Measurements from ENCODE around the gene CHD9NB. TPM values are rescaled to one million over a fixed set of nuclear protein-coding genes. Genes with fewer than 3 reads are reported as not detected.

Gene CHD9NB
- total RNA-seq, 1 donor from 2014 or later = 0.26 TPM

DNA sequence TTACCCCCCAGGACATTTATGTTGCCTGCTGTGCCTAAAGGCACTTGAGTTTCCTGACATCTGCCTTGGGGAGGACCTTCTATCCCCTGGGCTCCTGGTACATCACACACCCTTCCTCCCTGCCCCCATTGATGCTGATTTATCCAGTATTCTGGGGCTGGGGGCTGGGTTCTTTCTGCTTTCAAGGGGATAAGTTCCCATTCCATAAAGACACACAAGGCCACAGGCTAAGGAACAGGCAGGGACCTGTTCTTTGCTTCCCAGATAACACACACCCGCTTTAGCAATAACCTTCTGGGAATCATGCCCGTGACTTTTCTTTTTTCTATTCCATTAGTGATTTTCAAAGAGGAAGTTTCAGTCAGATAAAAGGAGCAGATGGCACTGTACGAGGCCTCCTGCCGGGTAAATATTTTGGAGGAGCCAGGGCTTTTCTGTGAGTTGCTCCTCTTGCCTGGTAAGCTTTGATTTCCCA, 32.7 kb upstream of the CHD9NB start:
- H3K27me3 ChIP-seq (ENCODE audit: control insufficient read depth, insufficient read depth, low read length) = no peaks in the 10 kb centered on the region
- no peak overlapping the region for H3K4me3 ChIP-seq (ENCODE audit: low read depth, low read length)
- TF ChIP-seq, protein P1, sequence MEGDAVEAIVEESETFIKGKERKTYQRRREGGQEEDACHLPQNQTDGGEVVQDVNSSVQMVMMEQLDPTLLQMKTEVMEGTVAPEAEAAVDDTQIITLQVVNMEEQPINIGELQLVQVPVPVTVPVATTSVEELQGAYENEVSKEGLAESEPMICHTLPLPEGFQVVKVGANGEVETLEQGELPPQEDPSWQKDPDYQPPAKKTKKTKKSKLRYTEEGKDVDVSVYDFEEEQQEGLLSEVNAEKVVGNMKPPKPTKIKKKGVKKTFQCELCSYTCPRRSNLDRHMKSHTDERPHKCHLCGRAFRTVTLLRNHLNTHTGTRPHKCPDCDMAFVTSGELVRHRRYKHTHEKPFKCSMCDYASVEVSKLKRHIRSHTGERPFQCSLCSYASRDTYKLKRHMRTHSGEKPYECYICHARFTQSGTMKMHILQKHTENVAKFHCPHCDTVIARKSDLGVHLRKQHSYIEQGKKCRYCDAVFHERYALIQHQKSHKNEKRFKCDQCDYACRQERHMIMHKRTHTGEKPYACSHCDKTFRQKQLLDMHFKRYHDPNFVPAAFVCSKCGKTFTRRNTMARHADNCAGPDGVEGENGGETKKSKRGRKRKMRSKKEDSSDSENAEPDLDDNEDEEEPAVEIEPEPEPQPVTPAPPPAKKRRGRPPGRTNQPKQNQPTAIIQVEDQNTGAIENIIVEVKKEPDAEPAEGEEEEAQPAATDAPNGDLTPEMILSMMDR (IDR thresholded peaks at IDR 0.05; ENCODE audit: insufficient read depth, low read length, severe bottlenecking) = no peak
- DNase-seq (ENCODE audit: low read depth) (peak; percentile 69), FAIRE-seq (no peak)
- no peaks in the 10 kb centered on the region for H3K36me3 ChIP-seq (ENCODE audit: control insufficient read depth, insufficient read depth, low read length)

DNA sequence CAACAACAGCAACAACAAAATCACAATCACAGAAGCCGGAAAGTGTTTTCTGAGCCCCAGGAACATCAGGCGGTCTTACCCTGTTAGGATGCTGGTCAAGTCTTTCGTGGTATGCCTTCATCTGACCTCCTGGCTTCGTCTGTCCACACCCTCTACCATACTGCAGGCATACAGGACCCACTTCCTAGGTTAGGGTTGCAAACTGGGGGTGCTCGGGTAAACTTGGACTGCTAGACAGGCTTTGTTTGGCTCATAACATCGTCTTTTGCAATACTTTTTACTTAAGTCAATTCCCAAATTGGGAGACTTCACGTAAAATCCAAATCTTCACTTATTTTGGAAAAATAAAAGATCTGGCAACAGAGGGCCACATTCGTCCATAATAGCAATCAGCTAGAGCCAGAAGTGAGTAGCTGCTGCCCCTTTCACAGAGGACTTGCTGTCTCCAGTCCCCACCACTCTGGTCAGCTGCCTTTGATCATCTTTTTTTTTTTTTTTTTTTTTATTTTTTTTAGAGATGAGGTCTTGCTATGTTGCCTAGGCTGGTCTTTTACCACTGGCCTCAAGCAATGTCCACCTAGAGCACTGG, 32.1 kb upstream of the CHD9NB start:
- TF ChIP-seq, protein P1 (IDR thresholded peaks at IDR 0.05; ENCODE audit: insufficient read depth, low read length, severe bottlenecking) = no peak
- FAIRE-seq (no peak), DNase-seq (ENCODE audit: low read depth) (no peak)
- Histone ChIP-seq H3K4me3 (ENCODE audit: low read depth, low read length) (no peak overlapping the region), H3K27me3 (ENCODE audit: control insufficient read depth, insufficient read depth, low read length) (no peaks in the 10 kb centered on the region), H3K36me3 (ENCODE audit: control insufficient read depth, insufficient read depth, low read length) (no peaks in the 10 kb centered on the region)

DNA sequence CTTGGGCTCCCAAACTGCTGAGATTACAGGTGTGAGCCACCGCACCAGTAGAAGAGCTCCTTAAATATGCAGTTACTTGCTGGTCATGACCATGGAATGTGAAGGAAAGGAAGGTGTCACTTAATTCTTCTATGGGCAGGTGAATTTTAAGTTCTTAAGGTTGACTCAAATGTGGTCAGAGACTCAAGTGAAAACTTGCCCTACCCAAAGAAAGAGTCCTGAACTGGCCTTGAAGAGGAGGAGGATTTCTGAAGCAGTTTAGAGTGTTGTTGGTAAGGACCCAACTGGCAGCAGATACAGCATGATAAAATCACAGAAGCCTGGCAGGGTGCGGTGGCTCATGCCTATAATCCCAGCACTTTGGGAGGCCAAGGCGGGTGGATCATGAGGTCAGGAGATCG, 31.4 kb upstream of the CHD9NB start:
- Histone ChIP-seq H3K27me3 (ENCODE audit: control insufficient read depth, insufficient read depth, low read length) (no peaks in the 10 kb centered on the region), H3K36me3 (ENCODE audit: control insufficient read depth, insufficient read depth, low read length) (no peaks in the 10 kb centered on the region), H3K4me3 (ENCODE audit: low read depth, low read length) (no peak overlapping the region)
- TF ChIP-seq, protein P1 (IDR thresholded peaks at IDR 0.05; ENCODE audit: insufficient read depth, low read length, severe bottlenecking) = no peak
- DNase-seq (ENCODE audit: low read depth) = peak; percentile 99
- no peak for FAIRE-seq

DNA sequence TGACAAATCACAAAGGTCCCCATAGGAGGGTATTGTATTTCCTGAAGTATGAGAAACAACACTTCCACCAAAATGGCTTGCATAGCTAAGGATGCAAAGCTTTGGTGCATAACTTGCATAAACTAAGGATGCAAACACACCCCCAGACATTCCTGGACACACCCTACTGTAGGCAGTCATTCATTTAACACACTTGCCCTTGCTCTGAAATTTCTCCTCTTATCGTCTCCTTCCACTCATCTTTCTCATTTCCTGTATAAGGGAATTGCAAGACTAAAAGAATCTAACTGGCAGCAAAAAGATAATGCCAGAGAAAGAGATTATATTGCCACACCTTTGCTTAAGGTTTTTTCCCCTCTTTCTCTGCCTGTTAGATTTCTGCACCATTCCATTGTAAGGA, 30.4 kb upstream of the CHD9NB start:
- Histone ChIP-seq H3K27me3 (ENCODE audit: control insufficient read depth, insufficient read depth, low read length) (no peaks in the 10 kb centered on the region), H3K4me3 (ENCODE audit: low read depth, low read length) (no peak overlapping the region), H3K36me3 (ENCODE audit: control insufficient read depth, insufficient read depth, low read length) (no peaks in the 10 kb centered on the region)
- TF ChIP-seq, protein P1 (IDR thresholded peaks at IDR 0.05; ENCODE audit: insufficient read depth, low read length, severe bottlenecking) = no peak
- no peak for FAIRE-seq
- peak; percentile 75 for DNase-seq (ENCODE audit: low read depth)

DNA sequence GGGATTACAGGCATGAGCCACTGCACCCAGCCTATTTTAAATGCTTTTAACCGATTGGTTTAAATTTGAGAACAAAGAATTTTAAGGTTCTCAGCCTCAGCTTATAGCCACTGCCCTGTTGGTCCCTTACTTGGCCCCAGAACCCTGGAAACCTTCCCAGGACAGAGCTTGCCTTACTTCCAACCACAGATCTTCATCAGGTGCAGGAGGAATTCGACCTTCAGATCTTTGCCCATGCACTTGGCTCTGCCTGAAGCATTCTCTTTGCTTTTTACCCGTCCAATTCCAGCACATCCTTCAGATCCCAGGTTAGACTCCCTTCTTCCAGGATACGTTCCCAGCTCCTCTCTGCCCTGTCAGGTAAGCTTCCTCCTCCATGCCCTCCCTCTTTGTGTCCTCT, 29.8 kb upstream of the CHD9NB start:
- no peak overlapping the region for H3K4me3 ChIP-seq (ENCODE audit: low read depth, low read length)
- DNase-seq (ENCODE audit: low read depth) = no peak
- FAIRE-seq = no peak
- H3K27me3 ChIP-seq (ENCODE audit: control insufficient read depth, insufficient read depth, low read length) = no peaks in the 10 kb centered on the region
- TF ChIP-seq, protein P1 (IDR thresholded peaks at IDR 0.05; ENCODE audit: insufficient read depth, low read length, severe bottlenecking) = no peak
- H3K36me3 ChIP-seq (ENCODE audit: control insufficient read depth, insufficient read depth, low read length) = no peaks in the 10 kb centered on the region

All from bronchial epithelial cell (primary cell).